Right renal pelvis (tissue), 4 donors: Measurements from ENCODE around the gene WWOX. TPM values are rescaled to one million over a fixed set of nuclear protein-coding genes. Genes with fewer than 3 reads are reported as not detected.

Experiments
- DNase-seq, 4 donors: peaks; one replicate each; pipeline ENCODE4 v3.0.0-alpha.2; 2013; ENCODE audit warnings: low read depth in 4 of 4, low spot score in 3 of 4, missing footprints in 1 of 4
- polyA plus RNA-seq, 4 donors: library from polyadenylated mRNA; unstranded; fragments of 120-200 nt; gene quantifications; one replicate each; pipeline ENCODE4 v1.2.1, GENCODE V29; 2013; ENCODE audit not compliant: insufficient read length in 4 of 4

WWOX gene
- polyA plus RNA-seq, 4 donors: 36.7 to 43.9 (median 38.5) TPM

GRCh38 chr16:78794581-78795250 is 695.3 kb downstream of the WWOX start:
- DNase-seq: no peak

- no peak for DNase-seq
Observed at GRCh38 chr16:78795433-78795832, 696.0 kb downstream of the WWOX start.

- peak in 1 of 4 donors; percentile 30 for DNase-seq
Observed at GRCh38 chr16:78796221-78796866, 696.9 kb downstream of the WWOX start.

- DNase-seq: no peak
Observed at GRCh38 chr16:78799429-78799828, 700.0 kb downstream of the WWOX start.

GRCh38 chr16:78800523-78800922 is 701.1 kb downstream of the WWOX start:
- DNase-seq: no peak

DNA sequence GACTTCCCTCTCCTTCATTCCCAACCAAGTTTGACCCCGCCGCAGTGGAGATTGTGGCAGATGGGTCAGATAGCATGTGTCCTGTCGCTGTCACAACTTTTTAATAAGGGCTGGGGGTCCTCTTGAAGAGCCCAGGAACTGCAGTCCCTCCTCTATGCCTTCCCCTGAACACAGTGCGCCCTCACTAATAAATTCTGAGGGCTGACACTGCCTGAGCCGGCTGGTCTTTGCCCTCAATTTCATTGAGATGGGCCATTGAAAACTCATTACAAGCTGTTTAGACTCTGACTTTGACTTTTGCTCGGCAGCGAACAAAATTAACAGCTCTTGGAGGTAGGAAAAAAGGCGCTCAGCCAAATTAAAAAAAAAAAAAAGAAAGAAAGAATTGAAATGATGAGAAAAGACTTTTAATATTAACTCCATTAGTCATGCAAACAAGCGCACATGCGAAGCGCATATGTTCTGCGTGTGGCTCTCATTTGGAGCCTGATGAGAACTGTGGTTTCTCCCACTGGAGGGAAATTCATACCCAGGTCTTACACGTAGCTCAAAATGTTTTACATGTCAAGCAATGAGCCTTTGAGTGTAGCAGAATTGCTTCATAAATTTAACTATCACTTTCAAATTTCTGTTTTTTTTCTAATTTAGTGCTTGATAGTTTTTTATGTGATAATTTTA is 704.7 kb downstream of the WWOX start:
- DNase-seq: no peak

DNA sequence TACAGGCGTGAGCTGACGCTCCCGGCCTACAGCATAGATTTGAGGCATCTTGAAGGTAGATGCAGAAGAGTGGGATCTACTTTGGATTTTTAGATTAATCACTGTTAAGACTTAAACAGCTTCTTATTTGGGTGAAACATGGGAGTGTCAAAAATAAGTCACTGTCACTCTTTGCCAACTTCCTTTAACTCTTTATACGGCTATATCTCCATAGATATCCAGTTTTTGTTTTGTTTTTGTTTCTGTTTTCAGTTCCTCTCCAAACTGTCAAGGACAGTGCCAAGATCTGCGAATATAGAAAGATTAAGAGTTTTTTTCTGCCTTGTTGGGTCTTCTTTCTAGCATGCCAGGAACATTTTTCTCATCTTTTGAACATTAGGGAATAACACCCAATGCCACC is 706.1 kb downstream of the WWOX start:
- no peak for DNase-seq

- DNase-seq: no peak
Observed at GRCh38 chr16:78811247-78811646, 711.8 kb downstream of the WWOX start.

GRCh38 chr16:78812582-78812981 is 713.1 kb downstream of the WWOX start:
- DNase-seq: no peak

- no peak for DNase-seq
Observed at GRCh38 chr16:78813661-78814311, 714.3 kb downstream of the WWOX start.

GRCh38 chr16:78815713-78816112 is 716.3 kb downstream of the WWOX start:
- no peak for DNase-seq

DNA sequence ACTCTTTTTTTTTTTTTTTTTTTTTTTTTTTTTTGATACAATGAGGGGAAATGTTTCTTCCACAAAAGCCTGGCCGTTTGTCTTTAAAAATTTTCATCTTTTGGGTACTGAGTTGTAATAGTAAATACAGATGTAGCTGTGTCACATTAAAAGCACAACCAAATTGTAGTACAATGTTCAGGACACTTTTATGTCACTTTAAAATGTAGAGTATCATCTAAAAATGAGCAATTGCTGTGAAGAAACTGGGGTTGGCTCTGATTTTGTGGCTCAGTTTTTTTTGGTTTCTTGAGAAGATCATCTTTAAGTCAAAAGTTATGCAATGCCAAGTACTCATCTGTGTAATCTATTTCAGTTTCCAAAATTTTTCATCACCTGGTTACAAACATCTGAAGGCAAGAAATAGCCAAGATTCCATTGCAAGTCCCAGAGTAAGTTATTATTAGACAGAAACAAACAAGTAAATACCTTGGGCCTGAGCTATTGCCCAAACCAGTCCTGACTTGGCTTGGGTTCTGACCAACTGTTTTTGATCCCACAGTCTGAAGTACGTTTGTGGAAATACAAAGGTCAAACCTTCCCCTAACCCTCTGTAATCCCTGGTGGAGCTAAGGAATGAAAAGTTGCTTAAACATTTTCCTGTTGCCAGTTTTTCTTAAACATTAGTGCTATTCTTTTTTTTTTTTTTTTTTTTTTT is 717.2 kb downstream of the WWOX start:
- DNase-seq: no peak

- no peak for DNase-seq
Observed at GRCh38 chr16:78817200-78817739, 717.8 kb downstream of the WWOX start.

- no peak for DNase-seq
Observed at GRCh38 chr16:78821335-78821734, 721.9 kb downstream of the WWOX start.

DNA sequence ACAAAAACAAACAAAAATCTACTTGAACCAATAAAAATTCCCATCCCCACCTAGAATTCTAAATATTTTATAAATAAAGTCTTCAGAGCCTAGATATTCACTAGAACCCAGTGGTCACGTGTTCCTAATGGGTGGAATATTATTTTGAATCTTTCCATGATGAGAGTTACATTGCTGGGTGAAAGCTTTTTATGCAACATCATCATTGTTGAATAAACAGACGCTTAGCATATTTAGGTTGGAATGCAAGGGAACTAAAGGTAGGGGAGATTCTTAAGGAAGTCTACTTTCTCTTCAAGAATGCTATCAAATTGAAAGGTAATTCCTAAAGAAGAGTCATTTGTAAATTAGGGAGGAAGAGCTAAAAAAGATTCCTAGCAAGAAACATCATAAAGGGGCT is 723.1 kb downstream of the WWOX start:
- DNase-seq: no peak

- DNase-seq: no peak
Observed at GRCh38 chr16:78823027-78823426, 723.6 kb downstream of the WWOX start.

DNA sequence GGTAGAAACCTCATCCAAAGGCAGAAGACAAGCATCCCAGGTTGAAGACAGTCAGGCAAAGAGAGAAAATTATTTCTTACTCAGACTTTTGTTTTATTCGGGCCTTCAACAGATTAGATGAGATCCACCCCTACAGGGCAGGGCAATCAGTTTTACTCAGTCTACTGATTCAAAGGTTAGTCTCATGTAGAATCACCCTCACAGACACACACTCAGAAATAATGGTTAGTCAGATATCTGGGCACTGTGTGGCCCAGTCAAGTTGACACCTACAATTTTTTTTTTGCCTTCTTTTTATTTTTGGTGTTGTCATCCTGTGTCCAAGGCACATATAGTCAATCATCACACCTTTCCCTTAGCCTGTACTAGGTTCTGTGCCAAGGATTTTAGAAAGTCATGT is 729.8 kb downstream of the WWOX start:
- DNase-seq: no peak

- DNase-seq: no peak
Observed at GRCh38 chr16:78830599-78830998, 731.1 kb downstream of the WWOX start.

DNA sequence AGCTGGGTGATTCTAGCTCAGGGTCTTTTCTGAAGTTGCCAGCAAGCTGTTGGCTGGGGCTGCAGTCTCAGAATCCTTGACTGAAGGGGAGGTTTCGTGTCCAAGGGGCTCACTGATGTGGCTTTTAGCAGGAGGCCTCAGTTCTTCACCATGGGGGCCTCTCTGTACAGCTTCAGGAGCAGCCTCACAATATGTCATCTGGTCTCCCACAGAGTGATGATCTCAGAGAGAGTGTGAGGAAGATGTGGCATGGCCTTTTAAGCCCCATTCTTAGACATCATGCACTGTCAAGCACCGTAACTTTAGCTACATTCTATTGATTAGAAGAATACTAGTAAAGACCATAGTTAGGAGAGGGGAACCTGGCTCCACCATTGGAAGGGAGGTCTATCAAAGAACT is 732.6 kb downstream of the WWOX start:
- DNase-seq: no peak

DNA sequence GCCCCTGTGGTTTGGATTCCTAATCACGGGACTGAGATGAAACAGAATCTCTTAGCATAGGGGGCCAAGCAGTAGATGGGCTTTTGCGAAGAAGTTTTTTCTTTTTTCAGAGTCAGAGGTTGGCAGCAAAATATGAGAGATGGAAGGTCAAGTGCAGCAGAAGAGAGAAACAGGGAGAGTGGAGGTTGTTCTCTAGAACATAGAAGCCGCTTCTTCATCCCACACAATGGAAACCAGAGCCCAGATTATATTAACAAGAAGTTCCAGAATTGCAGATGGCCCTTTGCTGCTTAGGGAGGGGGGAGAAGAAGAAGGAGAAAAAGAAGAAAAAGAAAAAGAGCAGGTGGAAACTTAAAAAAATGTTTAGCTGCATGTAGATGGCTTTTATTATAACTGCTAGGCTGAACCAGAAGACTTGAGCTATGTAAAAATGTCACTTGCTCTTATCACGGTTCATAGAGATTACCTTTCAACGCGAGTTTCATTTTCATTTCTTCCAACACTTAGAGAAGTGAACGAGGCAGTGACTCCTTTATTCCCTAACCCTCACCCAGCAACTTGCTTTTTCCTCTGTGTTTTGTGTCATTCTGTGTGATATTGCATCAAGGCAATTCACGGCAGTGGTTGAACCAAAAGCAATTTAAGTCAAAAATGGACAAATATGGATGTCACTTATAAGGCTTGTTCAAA is 737.5 kb downstream of the WWOX start:
- DNase-seq: no peak
